ENCODE data around the gene CHD9. TPM values are rescaled to one million over a fixed set of nuclear protein-coding genes. Genes with fewer than 3 reads are reported as not detected.

CHD9 gene
- total and polyA plus RNA-seq, 3 donors from 2014 or later = 10.4 to 67.3 (median 57.5) TPM

- H3K9me3 ChIP-seq = no peaks in the 10 kb centered on the region
- H3K36me3 ChIP-seq (ENCODE audit: low read depth, missing control alignments) = no peaks in the 10 kb centered on the region
- 23 to 37% methylated on average over 6 of the region's 6 CpGs for WGBS, 2 donors
- no peak overlapping the region for H3K27ac ChIP-seq
- no peak overlapping the region for H3K4me3 ChIP-seq
- TF ChIP-seq POLR2A (IDR thresholded peaks at IDR 0.05) = no peak
- TF ChIP-seq CTCF (IDR thresholded peaks at IDR 0.05) = no peak
- no peaks in the 10 kb centered on the region for H3K27me3 ChIP-seq
- DNase-seq = no peak
- H3K4me1 ChIP-seq = peaks cover 8% of the 10 kb centered on the region
- intact Hi-C loops (cut with DNase I; ENCODE audit: low total_unique reads) = loop anchor here (5.0 kb wide), 1 partner anchor 40 kb away; no protein-coding TSS in a partner anchor
These were observed 77.6 kb downstream of the CHD9 start for GRCh38 chr16:53132406-53132805.

GRCh38 chr16:53135329-53135728 is 80.5 kb downstream of the CHD9 start:
- intact Hi-C loops (cut with DNase I; ENCODE audit: low total_unique reads) = no loop called here
- Histone ChIP-seq H3K9me3 (no peaks in the 10 kb centered on the region), H3K4me3 (no peak overlapping the region), H3K36me3 (ENCODE audit: low read depth, missing control alignments) (no peaks in the 10 kb centered on the region), H3K27ac (no peak overlapping the region), H3K27me3 (no peaks in the 10 kb centered on the region), H3K4me1 (no peaks in the 10 kb centered on the region)
- WGBS, 2 donors = 92 to 93% methylated on average over 2 of the region's 2 CpGs
- no peak for TF ChIP-seq POLR2A (IDR thresholded peaks at IDR 0.05)
- TF ChIP-seq CTCF (IDR thresholded peaks at IDR 0.05) = no peak
- DNase-seq = no peak

- intact Hi-C loops (cut with DNase I; ENCODE audit: low total_unique reads) = no loop called here
- H3K9me3 ChIP-seq = no peaks in the 10 kb centered on the region
- H3K4me3 ChIP-seq = no peak overlapping the region
- H3K27me3 ChIP-seq = no peaks in the 10 kb centered on the region
- no peak for DNase-seq
- no peak overlapping the region for H3K27ac ChIP-seq
- H3K4me1 ChIP-seq = no peaks in the 10 kb centered on the region
- WGBS, 2 donors = 94 to 96% methylated on average over 6 of the region's 6 CpGs
- no peak for TF ChIP-seq POLR2A (IDR thresholded peaks at IDR 0.05)
- no peak for TF ChIP-seq CTCF (IDR thresholded peaks at IDR 0.05)
- no peaks in the 10 kb centered on the region for H3K36me3 ChIP-seq (ENCODE audit: low read depth, missing control alignments)
These were observed 88.2 kb downstream of the CHD9 start for GRCh38 chr16:53142823-53143568.

- no peak overlapping the region for H3K27ac ChIP-seq
- 87 to 92% methylated on average over 3 of the region's 3 CpGs for WGBS, 2 donors
- no peaks in the 10 kb centered on the region for H3K4me1 ChIP-seq
- H3K4me3 ChIP-seq = no peak overlapping the region
- no peaks in the 10 kb centered on the region for H3K36me3 ChIP-seq (ENCODE audit: low read depth, missing control alignments)
- intact Hi-C loops (cut with DNase I; ENCODE audit: low total_unique reads) = no loop called here
- TF ChIP-seq POLR2A (IDR thresholded peaks at IDR 0.05) (no peak), CTCF (IDR thresholded peaks at IDR 0.05) (no peak)
- no peaks in the 10 kb centered on the region for H3K27me3 ChIP-seq
- DNase-seq = no peak
- no peaks in the 10 kb centered on the region for H3K9me3 ChIP-seq
These were observed 92.8 kb downstream of the CHD9 start for GRCh38 chr16:53147500-53148065.
